HG03378 (cell line): Measurements from ENCODE around the gene ANKAR.
A peak's percentile ranks its signal among the peaks of the same experiment; 100 is the strongest.
"Not testable (repeated sequence)": the region's sequence is repeated elsewhere in the genome, so short reads cannot be mapped to it uniquely, and the experiment has no call there.

Experiments
- ATAC-seq: cut with Tn5 transposase; IDR thresholded peaks from one replicate; pipeline ENCODE4 v1.9.1; 2021; ENCODE audit warnings: mild to moderate bottlenecking, moderate library complexity; ENCODE audit not compliant: unreplicated experiment

The ANKAR gene

DNA sequence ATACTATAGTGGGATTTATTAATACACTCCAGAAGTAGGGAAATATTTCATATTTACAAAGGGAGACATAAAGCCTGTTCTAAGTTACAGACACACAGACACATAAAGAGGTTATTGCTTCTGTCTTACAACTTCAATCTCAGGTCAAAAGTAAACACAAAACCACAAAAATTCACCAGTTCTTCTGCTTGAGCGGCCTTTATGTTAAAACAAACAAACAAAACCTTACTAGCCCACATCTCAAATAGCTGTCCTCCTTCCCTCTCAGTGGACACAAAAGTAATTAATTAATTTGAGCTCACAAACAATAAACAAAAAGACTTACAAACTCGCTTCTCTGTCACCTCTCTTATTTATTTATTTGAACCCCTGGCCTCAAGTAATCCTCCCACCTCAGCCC, 14.7 kb upstream of the ANKAR start:
- ATAC-seq: no peak

DNA sequence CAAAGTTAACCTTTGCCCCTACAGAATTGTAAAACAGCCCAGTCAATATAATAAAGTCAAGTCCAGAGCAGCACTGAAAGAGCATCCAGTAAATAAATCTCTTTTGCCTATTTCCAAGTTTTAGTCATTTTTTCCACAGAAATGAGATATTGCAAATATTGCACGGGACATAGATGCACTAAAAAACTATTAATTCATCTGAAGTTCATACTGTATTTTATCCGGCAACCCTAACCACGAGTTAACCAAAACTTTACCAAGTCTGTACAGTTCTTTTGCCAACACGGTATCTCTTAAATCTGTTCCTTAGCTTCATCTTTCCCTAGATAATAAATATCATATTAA, 13.7 kb upstream of the ANKAR start:
- no peak for ATAC-seq

DNA sequence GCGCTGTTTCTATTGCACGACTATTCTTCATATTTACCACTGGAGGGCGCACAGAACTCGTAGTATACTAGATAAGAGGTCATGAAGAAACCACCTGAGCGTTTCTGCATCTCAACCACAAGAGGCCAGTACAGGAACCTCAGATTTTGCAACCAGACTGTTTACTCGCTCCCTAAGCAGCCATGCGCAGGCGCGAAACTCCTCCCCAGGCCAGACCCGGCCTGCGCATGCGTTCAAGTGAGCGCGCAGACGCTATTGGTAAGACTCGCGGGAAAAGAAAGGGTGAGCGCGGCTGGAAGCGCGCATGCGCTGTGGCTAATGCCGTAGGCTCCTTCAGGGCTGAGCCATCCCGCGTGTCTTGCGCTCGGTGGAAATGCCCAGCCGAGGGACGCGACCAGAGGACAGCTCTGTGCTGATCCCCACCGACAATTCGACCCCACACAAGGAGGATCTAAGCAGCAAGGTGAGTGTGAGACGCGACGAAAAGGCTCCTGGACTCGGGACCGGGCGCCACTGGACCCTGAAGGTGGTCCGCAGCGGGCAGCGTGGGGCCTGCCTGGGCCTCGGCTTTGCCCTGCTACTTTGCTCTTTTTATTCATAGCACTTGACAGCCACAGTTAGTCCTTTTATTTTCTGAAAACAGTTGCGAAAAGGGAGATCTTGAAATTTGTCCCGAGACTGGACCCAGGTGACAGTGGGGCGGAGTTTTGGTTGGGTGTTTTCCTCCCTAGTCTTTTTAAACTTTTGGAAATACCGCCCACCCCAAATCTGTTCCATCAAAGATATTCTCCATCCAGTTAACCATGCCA, 13.1 kb upstream of the ANKAR start, which contains the start of gene ASNSD1:
Gene ASNSD1 (plus strand): TSS at position 312 of the 809 bp plus-strand sequence. CDS start 4,674 bp downstream, outside the sequence.
- peak; percentile 98 for ATAC-seq

DNA sequence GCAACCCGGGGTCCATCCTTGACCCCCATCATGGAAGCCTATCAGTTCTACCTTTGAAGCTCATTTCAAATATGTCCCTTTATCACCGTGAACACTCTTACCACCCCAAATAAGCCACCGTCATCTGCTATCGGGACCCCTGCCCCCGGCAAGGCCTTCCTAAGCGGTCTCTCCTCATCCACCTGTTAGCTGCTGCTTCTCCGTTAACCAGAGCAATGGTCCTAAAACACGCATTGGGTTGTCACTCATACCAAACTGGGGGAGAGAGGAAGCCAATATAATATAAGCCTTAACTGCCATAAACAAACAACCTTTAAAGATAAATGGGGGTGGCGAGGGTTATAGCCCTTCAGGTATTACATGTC, 12.5 kb upstream of the ANKAR start:
- ATAC-seq: no peak

DNA sequence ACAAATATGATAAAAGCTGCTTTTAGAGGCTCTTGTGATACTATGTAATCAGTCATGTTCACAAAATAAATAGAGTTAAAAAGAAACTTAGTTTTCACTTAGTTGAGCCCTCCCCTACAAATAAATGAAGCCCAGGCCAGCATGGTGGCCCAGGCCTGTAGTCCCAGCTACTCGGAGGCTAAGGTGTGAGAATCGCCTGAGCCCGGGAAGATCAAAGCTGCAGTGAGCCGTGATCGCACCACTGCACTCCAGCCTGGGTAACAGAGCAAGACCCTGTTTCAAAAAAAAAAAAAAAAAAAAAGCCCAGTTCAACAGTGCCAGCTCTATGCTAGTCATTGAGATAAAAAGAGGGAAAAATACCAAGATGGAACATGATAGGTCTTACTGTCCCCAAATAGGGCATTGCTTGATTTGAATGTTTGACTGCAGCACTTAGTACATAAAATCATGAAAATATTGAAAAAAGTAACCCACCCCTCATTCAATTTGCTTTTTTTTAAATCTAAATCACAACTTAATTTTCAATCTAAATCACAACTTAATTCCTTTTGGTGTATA, 11.7 kb upstream of the ANKAR start:
- ATAC-seq: no peak

DNA sequence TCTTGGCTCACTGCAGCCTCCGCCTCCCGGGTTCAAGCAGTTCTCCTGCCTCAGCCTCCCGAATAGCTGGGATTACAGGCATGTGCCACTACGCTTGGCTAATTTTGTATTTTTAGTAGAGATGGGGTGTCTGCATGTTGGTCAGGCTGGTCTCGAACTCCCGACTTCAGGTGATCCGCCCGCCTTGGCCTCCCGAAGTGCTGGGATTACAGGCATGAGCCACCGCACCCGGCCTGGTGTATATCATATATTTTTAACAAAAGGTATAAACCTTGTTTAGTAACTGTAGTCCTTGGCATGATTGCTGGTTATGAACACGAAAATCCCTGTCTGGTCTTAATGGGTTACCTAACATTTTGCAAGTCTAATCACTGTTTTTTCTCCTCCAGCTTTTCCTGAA, 11.2 kb upstream of the ANKAR start:
- ATAC-seq: not testable (repeated sequence)

DNA sequence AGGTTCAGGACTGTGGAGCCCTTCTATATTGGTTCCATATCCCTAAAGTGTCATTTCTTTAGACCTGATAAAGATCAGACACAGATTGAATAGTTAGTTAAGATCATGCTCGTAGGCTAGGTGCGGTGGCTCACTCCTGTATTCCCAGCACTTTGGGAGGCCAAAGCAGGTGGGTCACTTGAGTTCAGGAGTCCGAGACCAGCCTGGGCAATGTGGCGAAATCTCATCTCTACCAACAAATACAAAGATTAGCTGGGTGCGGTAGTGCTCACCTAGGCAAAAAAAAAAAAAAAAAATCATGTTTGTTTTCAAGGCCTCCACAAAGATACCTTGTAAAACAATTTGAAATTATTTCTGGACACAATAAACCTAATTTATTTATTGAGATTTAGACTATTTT, 4.6 kb upstream of the ANKAR start:
- no peak for ATAC-seq

DNA sequence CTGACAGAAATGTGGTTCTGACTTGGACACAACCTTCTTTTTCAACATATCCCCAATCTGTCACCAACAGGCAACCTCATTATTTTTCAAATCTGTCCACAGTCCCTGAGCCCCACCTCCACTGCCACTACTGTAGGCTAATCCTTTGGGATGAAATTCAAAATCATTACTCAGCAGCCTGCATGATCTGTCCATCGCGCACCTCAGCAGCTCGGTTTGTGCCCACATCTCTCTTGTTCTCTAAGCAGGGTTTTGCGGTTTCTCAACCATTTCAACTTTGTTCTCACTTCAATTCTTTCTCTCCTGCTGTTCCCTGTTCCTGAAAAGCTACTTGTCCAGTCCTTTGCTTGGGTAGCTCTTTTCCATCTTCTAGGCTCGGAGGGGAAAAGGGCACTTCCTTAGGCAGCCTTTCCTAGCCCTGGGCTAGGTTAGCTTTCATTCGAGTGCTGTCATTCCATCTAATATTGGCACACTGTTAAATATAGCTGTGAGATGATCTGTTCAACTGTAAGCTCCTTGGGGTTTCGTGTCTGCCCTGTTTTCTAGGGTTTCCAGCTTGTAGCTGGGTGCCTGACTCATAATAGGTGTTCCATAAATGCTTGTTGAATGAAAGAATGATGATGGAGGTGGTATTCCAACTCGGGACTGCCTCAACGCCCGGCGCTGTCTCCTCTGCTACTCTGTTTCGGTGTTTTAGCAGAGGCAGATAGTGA, 653 bp upstream of the ANKAR start:
- ATAC-seq: no peak

DNA sequence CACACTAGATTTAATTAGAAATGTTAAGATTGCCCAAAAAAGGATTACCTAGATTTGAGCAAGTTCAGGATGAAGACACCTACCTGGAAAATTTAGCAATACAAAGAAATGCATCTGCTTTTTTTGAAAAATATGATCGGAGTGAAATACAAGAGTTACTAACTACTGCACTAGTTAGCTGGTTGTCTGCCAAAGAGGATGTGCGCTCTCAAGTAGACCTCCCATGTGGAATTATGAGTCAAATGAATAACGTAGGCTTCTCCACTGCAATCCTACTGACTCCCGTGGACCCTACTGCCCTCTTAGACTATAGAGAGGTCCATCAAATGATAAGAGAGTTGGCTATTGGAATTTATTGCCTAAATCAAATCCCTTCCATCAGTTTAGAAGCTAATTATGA, 2.0 kb downstream of the ANKAR start:
- ATAC-seq: no peak

DNA sequence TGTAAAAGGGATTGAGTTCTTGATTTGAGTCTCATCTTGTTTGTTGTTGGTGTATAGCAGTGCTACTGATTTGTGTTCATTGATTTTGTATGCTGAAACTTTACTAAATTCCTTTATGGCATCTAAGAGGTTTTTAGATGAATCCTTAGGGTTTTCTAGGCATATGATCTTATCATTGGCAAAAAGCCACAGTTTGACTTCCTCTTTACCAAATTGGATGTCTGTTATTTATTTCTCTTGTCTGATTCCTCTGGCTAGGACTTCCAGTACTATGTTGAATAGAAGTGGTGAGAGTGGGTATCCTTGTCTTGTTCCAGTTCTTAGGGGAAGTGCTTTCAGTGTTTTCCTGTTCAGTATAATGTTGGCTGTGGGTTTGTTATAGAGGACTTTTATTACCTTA, 4.8 kb downstream of the ANKAR start:
- no peak for ATAC-seq

DNA sequence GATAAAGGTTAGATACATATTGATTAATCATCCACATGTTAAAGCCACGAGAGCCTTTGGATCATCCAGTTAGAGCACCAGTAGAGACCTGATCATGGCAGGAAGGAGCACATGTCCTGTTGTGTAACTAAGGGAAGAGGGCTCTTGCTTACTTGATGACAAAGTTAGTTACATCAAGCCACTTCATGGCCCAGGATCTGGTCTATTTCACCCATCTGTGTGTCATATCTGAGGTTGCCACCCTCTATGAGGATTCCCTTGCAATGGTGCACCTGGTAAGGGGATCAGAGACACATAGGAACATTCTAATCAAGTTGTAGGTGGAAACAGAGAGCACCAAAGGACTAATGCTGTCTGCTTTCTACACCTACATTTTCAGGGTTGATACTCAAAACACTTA, 6.7 kb downstream of the ANKAR start:
- no peak for ATAC-seq

DNA sequence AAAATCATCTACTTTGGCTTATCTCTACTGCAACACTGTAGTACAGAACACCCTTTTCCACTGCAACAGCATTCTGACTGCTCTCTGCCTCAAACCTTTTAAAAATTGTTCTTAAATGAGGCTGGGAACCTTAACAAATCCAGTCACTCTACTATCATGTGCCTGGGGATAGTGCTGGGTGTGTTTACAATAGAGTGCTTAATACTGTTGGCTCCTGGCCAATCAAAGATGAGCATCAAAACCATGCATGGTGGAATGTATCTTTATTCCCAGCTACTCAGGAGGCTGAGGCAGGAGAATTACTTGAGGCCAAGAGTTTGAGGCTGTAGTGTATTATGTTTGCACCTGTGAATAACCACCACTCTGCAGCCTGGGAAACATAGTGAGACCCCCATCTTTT, 7.4 kb downstream of the ANKAR start:
- no peak for ATAC-seq

DNA sequence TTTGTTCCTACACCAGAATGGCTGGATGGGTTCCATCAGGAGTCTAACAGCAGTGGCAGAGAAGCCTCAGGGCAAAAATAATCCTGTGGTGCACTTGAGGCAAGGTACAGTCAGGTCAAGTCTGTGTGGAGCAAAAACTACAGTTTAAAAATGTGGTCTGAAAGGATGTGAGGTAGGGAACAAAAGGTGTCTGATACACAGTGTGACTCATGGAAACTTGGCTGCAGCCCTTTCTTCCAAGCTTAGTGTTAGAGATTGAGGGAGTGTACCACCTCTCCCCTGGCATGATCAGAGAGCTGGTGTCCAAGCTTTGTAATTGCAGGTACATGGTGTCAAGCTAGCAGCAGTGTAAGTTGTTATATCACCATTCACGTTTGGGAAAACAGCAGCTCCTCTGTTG, 8.9 kb downstream of the ANKAR start:
- ATAC-seq: no peak

DNA sequence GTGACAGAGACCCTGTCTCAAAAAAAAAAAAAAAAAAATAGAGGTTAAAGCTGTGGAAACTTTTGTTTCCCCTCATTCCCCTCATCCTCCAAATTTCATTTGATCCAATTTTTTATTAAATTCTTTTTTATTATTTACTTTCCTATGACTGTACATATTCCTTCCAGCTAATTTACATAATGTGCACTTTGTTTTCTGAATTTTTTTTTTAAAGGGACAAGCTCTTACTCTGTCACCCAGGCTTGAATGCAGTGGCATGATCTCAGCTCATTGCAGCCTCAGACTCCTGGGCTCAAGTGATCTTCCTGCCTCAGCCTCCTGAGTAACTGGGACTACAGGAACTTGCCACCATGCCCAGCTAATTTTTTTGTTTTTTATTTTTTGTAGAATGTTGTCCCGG, 10.3 kb downstream of the ANKAR start:
- ATAC-seq: no peak

DNA sequence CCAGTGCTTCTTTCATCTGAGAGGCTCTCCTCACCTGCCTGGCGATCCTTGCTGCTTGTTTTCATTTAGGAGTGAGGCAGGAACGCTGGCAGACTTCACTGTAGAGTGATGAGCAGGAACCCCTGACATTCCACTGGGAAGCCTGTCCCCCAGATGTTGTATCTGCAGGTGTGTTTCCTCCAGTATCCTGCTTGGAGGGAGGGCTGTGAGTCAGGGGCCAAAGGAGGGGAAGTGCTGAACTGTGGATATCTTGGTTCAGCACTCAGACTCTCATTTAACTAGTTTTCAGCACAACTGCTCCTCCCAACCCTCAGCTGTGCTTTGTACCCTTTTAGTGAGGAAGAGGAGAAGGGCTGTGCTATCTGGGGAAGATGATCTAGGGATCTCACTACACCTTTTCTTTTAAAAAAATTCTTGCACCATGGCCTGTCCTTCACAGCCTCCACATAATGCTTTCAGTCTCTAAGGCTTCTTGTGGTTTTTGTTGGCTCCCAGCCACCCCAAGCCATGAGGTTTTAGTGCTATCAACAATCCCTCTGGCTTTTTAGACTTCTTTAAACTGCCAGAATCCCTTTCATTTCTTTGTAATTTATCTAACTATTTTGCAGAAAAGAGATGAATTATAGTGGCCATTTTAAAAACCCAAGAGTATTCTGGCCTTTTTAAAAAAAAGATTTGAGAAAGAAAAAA, 11.2 kb downstream of the ANKAR start:
- no peak for ATAC-seq

DNA sequence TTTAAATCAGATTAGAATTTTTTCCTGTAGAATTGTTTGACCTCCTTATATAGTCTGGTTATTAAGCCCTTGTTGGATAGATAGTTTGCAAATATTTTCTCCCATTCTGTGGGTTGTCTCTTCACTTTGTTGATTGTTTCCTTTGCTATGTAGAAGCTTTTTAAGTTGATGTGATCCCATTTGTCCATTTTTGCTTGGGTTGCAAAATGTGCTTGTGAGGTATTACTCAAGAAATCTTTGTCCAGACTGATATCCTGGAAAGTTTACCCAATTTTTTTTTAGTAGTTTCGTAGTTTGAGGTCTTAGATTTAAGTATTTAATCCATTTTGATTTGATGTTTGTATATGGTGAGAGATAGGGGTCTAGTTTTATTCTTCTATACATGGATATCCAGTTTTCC, 13.3 kb downstream of the ANKAR start:
- not testable (repeated sequence) for ATAC-seq

DNA sequence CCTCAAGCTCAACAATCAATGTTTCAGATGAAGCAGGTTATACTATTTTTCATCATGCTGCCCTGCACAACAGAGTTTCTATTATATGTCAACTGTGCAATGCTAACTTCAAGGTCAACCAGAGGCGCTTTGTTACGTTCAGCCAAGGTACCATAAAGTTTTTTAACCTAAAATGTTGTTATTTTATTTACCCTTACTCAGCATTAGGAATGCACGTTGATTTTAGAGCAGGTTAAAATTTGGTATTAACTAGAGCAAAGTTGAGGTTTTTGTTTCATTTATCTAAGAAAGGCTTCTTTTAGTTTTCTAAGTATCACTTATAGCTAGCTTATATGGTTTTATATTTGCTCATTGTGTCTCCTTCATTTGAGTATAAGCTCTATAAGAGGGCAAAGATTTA, 21.8 kb downstream of the ANKAR start:
- ATAC-seq: no peak

DNA sequence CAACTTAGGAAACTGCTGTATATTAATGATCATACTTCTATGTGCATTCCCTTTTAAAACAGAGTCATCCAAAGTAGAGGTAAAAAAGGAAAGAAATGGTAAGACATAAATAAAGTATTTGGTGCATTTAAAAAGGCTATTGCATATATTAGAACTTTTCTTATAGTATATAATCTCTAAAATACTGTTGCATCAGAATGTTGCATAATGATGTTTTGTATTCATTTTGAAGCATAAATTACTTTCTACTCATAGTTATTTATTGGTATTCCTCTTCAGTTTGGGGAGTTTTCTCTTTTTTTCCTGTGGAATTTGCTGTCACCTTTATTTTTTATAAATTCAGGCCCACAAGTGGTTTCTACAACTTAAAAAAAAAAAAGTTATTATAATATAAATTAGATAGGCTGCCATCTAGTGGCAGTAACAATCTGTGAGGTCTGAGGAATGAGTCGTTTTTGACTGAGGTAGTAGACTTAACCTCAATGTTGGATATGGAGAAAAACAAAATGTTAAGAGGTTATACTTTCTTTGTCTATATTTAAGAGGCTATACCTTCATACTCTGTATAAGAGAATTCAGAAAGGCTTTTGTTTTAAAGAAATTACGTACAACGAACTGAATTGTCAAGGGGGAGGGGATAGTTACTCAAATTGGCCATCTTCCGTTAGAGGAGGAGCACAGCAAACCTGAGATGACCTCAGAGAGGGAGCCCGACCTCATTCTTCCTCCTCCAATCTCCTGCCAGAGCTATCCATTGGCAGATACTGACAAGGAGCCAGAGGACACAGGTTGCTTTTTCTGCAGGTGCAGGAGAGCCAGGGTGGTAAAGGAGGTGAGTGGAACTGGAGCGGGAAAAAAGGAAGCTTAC, 23.8 kb downstream of the ANKAR start:
- ATAC-seq: no peak

DNA sequence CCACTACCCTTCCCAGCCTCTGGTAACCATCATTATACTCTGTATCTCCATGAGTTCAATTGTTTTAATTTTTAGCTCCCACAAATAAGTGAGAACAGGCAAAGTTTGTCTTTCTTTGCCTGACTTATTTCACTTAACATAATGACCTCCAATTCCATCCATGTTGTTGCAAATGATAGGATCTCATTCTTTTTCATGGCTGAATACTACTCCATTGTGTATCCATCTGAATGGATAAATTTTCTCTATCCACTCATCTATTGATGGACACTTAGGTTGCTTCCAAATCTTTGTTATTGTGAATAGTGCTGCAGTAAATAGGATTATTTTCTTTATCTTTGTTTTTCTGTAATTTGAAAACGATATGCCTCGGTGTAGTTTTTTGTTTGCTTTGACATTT, 26.2 kb downstream of the ANKAR start:
- no peak for ATAC-seq

DNA sequence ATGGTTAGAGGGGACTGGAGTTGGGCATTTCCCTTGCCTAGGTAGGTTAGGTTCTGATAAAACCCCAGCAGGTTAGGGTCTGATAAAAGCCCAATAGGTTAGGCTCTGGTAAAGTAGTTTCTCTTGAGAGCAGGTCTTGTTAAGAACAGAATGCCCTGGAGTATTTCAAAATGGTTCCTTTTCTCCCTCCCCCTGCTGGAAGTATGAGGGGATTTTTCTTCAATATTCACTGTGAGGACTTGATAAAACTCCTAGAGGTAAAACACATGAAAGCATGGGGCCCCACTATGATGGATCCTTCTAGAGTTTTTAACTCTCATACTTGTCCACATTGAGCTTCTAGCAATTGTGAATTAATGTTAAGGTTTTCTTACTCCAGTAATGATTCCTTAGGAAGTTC, 27.6 kb downstream of the ANKAR start:
- ATAC-seq: no peak
